Cardiac muscle cell (in vitro differentiated cells and primary cell): ENCODE results near the gene ACD. TPM values are rescaled to one million over a fixed set of nuclear protein-coding genes. Genes with fewer than 3 reads are reported as not detected.
"Not testable (repeated sequence)": the region's sequence is repeated elsewhere in the genome, so short reads cannot be mapped to it uniquely, and the experiment has no call there.

Source experiments
- DNase-seq, 2 donors: peaks; one replicate each; pipeline versions ENCODE4 v3.0.0 to v3.0.0-alpha.2; 2010 to 2017; ENCODE audit warnings: low read depth in 1 of 2, low spot score in 1 of 2
- H3K27ac ChIP-seq: fragments of 200-600 bp; sonication (generic); 2 replicates; pipeline ENCODE4 v1.5.1; 2016
- H3K27me3 ChIP-seq: fragments of 200-600 bp; sonication (generic); 2 replicates; pipeline ENCODE4 v1.6.0; 2016; ENCODE audit warnings: control low read depth
- H3K36me3 ChIP-seq: fragments of 200-600 bp; sonication (generic); 2 replicates; pipeline ENCODE4 v1.5.1; 2016; ENCODE audit warnings: control low read depth
- H3K4me1 ChIP-seq: fragments of 200-600 bp; sonication (generic); 2 replicates; pipeline ENCODE4 v1.8.1; 2017; ENCODE audit warnings: low read depth, mild to moderate bottlenecking, mixed run types
- H3K4me3 ChIP-seq: fragments of 200-600 bp; sonication (generic); 2 replicates; pipeline ENCODE4 v1.5.1; 2016; ENCODE audit warnings: mild to moderate bottlenecking
- H3K9me3 ChIP-seq: fragments of 200-600 bp; sonication (generic); 2 replicates; pipeline ENCODE4 v1.5.1; 2017; ENCODE audit warnings: low read depth, mild to moderate bottlenecking, control low read depth
- polyA plus RNA-seq: library from polyadenylated mRNA; unstranded; fragments of >200 nt; fragmentation: Nextera tagmentation; extraction: Ambion mirVana; gene quantifications from 2 replicates; pipeline ENCODE4 v1.2.1, GENCODE V29; 2016
- total RNA-seq: library from RNA; depleted of rRNA; stranded (reverse); fragments of >200 nt; gene quantifications from 2 replicates; pipeline ENCODE4 v1.2.3, GENCODE V29; 2016
- TF ChIP-seq, protein P1 (sequence below): IDR thresholded peaks from 2 replicates; pipeline ENCODE4 v1.5.1; 2012; ENCODE audit warnings: low read depth, mild to moderate bottlenecking, low read length

Gene ACD
- total and polyA plus RNA-seq, 2 experiments from 2014 or later: 17.2 to 31.8 TPM

GRCh38 chr16:67697422-67698185, 37.5 kb upstream of the ACD start:
- no peak overlapping the region for H3K4me3 ChIP-seq
- no peaks in the 10 kb centered on the region for H3K9me3 ChIP-seq
- H3K27me3 ChIP-seq: peaks cover 74% of the 10 kb centered on the region
- H3K27ac ChIP-seq: no peak overlapping the region
- no peaks in the 10 kb centered on the region for H3K4me1 ChIP-seq
- TF ChIP-seq, protein P1, sequence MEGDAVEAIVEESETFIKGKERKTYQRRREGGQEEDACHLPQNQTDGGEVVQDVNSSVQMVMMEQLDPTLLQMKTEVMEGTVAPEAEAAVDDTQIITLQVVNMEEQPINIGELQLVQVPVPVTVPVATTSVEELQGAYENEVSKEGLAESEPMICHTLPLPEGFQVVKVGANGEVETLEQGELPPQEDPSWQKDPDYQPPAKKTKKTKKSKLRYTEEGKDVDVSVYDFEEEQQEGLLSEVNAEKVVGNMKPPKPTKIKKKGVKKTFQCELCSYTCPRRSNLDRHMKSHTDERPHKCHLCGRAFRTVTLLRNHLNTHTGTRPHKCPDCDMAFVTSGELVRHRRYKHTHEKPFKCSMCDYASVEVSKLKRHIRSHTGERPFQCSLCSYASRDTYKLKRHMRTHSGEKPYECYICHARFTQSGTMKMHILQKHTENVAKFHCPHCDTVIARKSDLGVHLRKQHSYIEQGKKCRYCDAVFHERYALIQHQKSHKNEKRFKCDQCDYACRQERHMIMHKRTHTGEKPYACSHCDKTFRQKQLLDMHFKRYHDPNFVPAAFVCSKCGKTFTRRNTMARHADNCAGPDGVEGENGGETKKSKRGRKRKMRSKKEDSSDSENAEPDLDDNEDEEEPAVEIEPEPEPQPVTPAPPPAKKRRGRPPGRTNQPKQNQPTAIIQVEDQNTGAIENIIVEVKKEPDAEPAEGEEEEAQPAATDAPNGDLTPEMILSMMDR: no peak
- DNase-seq: no peak
- no peaks in the 10 kb centered on the region for H3K36me3 ChIP-seq

DNA sequence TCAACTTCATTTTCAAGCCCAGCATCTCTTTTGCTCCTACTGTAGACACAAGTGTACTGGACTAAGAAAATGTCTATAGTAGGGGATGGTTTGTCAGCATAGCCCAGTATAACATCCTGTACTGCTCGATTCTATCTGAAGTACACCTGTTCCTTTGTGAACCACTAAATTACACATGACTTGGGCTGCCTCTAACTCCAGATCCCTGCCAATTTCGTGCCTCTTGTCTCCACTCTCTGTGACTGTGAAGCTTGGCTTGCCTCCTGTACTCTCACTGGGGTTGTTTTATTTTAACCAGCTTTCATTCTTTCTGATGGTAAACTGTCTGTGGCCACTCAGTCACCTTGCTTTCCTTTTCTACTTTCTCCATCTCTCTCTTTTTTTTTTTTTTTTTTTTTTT, 34.6 kb upstream of the ACD start:
- TF ChIP-seq, protein P1: no peak
- Histone ChIP-seq H3K27ac (no peak overlapping the region), H3K9me3 (no peaks in the 10 kb centered on the region), H3K4me3 (no peak overlapping the region), H3K36me3 (no peaks in the 10 kb centered on the region), H3K27me3 (peaks cover 90% of the 10 kb centered on the region), H3K4me1 (no peaks in the 10 kb centered on the region)
- no peak for DNase-seq

DNA sequence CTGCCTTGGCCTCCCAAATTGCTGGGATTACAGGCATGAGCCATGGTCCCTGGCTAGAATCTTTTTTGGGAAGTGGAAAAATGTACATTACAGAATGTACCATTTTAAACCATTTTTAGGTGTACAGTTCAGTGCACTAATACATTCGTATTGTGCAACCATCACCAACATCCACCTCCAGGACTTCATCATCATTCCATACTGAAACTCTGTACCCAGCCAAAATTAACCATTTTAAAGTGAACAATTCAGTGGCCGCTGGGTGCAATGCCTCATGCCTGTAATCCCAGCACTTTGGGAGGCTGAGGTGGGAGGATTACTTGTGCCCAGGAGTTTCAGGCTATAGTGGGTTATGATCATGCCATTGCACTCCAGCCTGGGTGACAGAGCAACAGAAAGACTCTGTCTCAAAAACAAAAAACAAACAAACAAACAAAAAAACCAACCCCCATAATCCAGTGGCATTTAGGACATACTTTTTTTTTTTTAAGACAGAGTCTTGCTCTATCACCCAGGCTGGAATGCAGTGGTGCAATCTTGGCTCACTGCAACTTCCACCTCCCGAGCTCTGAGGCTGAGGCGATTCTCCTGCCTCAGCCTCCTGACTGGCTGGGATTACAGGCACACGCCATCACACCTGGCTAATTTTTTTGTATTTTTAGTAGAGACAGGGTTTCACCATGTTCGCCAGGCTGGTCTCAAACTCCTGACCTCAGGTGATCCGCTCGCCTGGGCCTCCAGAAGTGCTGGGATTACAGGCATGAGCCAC, 33.6 kb upstream of the ACD start:
- H3K4me3 ChIP-seq, H3K27ac ChIP-seq, H3K9me3 ChIP-seq, H3K36me3 ChIP-seq, H3K4me1 ChIP-seq: not testable (repeated sequence)
- H3K27me3 ChIP-seq: peaks cover 98% of the 10 kb centered on the region
- peak in 1 of 2 donors; percentile 10 for DNase-seq

GRCh38 chr16:67685388-67686112, 25.5 kb upstream of the ACD start:
- no peaks in the 10 kb centered on the region for H3K4me1 ChIP-seq
- H3K27me3 ChIP-seq: peaks cover 89% of the 10 kb centered on the region
- H3K27ac ChIP-seq: no peak overlapping the region
- no peak for DNase-seq
- no peaks in the 10 kb centered on the region for H3K36me3 ChIP-seq
- TF ChIP-seq, protein P1: no peak
- H3K4me3 ChIP-seq: no peak overlapping the region
- H3K9me3 ChIP-seq: no peaks in the 10 kb centered on the region

- TF ChIP-seq, protein P1: no peak
- DNase-seq: no peak
- no peak overlapping the region for H3K27ac ChIP-seq
- H3K9me3 ChIP-seq: no peaks in the 10 kb centered on the region
- H3K4me1 ChIP-seq: no peaks in the 10 kb centered on the region
- no peaks in the 10 kb centered on the region for H3K36me3 ChIP-seq
- H3K27me3 ChIP-seq: peaks cover 88% of the 10 kb centered on the region
- H3K4me3 ChIP-seq: no peak overlapping the region
Observed at GRCh38 chr16:67683767-67684166, 23.7 kb upstream of the ACD start.
